GM06990 (cell line): ENCODE results near the gene PBX3.

Experiments used
- DNase-seq: peaks from one replicate; pipeline ENCODE4 v3.0.0-alpha.2; 2011; ENCODE audit not compliant: insufficient read length; ENCODE audit errors: extremely low read depth
- H3K27me3 ChIP-seq: replicated peaks from 2 replicates; pipeline ENCODE4 v1.6.0; 2011; ENCODE audit warnings: low read length; ENCODE audit not compliant: control insufficient read depth, insufficient read depth
- H3K36me3 ChIP-seq: 2 replicates; pipeline ENCODE4 v1.5.1; 2011; ENCODE audit warnings: low read length; ENCODE audit not compliant: control insufficient read depth, insufficient read depth
- H3K4me3 ChIP-seq: replicated peaks from 2 replicates; pipeline ENCODE4 v1.5.1; 2011; ENCODE audit warnings: low read depth, mild to moderate bottlenecking, control low read depth, low read length
- CTCF ChIP-seq: IDR thresholded peaks from 2 replicates; pipeline ENCODE4 v1.5.1; 2011; ENCODE audit warnings: low read length, control low read depth, mild to moderate bottlenecking, inconsistent platforms; ENCODE audit not compliant: insufficient read depth, poor library complexity, severe bottlenecking

The PBX3 gene

GRCh38 chr9:125841444-125841843, 94.3 kb downstream of the PBX3 start:
- Histone ChIP-seq H3K27me3 (no peaks in the 10 kb centered on the region), H3K36me3 (no peaks in the 10 kb centered on the region), H3K4me3 (no peak overlapping the region)
- TF ChIP-seq CTCF, result no peak
- no peak for DNase-seq

GRCh38 chr9:125842242-125842641, 95.1 kb downstream of the PBX3 start:
- Histone ChIP-seq H3K27me3 (no peaks in the 10 kb centered on the region), H3K36me3 (no peaks in the 10 kb centered on the region)
- TF ChIP-seq CTCF, result no peak

GRCh38 chr9:125843646-125844045, 96.5 kb downstream of the PBX3 start:
- H3K4me3 ChIP-seq, result no peak overlapping the region
- no peaks in the 10 kb centered on the region for H3K36me3 ChIP-seq
- DNase-seq, result no peak
- no peak for TF ChIP-seq CTCF
- no peaks in the 10 kb centered on the region for H3K27me3 ChIP-seq

More at GRCh38 chr9:125842242-125842641, 95.1 kb downstream of the PBX3 start:
- no peak for DNase-seq
- H3K4me3 ChIP-seq, result no peak overlapping the region

GRCh38 chr9:125844611-125845010, 97.4 kb downstream of the PBX3 start:
- Histone ChIP-seq H3K4me3 (no peak overlapping the region), H3K36me3 (no peaks in the 10 kb centered on the region), H3K27me3 (no peaks in the 10 kb centered on the region)
- DNase-seq, result no peak
- TF ChIP-seq CTCF, result no peak

- Histone ChIP-seq H3K36me3 (no peaks in the 10 kb centered on the region), H3K4me3 (no peak overlapping the region), H3K27me3 (no peaks in the 10 kb centered on the region)
- DNase-seq, result no peak
- no peak for TF ChIP-seq CTCF
These were observed 98.2 kb downstream of the PBX3 start for GRCh38 chr9:125845271-125845808.

- no peak for TF ChIP-seq CTCF
- no peak for DNase-seq
- H3K4me3 ChIP-seq, result no peak overlapping the region
- no peaks in the 10 kb centered on the region for H3K36me3 ChIP-seq
- H3K27me3 ChIP-seq, result no peaks in the 10 kb centered on the region
These were observed 100.6 kb downstream of the PBX3 start for GRCh38 chr9:125847735-125848134.
